GM04503 (cell line): Measurements from ENCODE around the gene SDK1.
"Not testable (repeated sequence)": the region's sequence is repeated elsewhere in the genome, so short reads cannot be mapped to it uniquely, and the experiment has no call there.

ENCODE experiments used
- DNase-seq: peaks from one replicate; pipeline ENCODE4 v3.0.0-alpha.2; 2012; ENCODE audit warnings: low read depth

Gene SDK1

DNA sequence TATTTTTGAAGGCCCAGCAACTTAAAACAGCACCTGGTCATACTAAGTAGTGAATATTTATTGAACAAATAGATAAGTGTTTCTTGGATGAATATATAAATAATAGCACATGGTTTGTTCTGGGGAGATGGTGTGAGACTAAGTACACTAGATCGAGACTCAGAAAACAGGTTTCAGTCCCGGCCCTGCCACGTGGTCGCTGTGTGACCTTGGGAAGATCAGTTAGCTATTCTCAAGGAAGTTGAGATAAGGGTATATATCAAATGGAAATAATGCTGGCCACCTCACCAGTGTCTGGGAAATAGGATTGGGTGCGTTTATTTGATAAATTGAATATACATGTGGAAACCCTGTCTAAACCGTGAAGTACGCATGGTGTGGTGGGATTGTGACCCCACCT is 354.6 kb downstream of the SDK1 start:
- DNase-seq, result no peak

DNA sequence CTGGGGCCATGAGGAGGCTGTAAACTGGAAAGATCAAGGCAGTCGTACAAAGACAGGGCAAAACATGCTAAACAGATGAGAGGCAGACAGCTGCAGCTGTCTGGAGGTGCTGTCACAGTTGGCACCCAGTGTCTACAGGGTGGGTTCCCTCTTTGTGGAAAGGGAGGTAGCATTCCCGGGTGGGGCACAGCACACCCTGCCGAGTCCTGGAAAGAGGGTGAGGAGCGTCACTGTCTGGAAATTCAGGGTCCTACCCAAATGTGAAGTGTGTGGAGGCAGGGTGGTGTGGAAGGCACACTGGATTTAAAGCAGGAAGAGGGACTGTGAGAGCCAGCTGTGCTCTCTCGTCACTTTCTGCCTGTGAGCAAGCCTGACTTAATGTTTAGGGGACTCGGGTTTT is 356.2 kb downstream of the SDK1 start:
- no peak for DNase-seq

DNA sequence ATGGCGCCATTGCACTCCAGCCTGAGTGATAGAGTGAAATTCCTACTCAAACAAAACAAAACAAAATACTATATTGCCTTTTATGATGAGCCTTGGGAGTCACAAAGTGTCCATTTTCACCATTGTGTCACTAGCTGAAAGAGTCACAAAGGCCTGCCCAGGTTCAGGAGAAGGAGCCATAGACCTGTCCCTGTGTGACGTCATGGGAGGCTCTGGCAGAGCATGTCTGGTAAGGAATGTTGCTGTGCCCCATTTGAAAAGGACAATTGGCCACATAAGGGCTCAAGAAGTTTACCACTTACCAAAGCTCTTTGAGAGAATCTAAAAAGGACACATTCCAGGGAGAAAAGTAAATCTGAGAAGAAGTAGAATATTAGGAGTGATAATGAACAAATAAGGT is 367.7 kb downstream of the SDK1 start:
- DNase-seq, result no peak

DNA sequence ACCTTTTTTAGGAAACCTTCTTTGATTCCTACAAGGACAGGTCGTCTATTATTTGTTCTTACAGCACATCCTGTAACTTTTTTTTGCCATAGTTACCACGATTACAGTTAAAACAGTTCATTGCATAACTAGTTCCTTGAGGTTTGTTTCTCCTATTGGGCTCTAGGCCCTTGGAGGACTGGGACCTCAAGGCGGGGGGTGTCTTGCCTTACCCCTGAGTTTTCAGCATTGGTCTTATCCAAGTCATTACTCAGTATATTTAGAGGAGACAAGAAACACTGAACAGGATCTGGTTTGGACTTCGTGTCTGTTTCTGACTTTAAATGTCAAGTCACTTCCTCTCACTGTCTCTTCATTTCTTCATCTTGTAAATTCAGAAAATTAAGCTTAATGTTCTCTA is 369.8 kb downstream of the SDK1 start:
- no peak for DNase-seq

GRCh38 chr7:3673524-3673923 is 372.5 kb downstream of the SDK1 start:
- DNase-seq, result no peak

GRCh38 chr7:3678314-3678810 is 377.3 kb downstream of the SDK1 start:
- DNase-seq, result no peak

DNA sequence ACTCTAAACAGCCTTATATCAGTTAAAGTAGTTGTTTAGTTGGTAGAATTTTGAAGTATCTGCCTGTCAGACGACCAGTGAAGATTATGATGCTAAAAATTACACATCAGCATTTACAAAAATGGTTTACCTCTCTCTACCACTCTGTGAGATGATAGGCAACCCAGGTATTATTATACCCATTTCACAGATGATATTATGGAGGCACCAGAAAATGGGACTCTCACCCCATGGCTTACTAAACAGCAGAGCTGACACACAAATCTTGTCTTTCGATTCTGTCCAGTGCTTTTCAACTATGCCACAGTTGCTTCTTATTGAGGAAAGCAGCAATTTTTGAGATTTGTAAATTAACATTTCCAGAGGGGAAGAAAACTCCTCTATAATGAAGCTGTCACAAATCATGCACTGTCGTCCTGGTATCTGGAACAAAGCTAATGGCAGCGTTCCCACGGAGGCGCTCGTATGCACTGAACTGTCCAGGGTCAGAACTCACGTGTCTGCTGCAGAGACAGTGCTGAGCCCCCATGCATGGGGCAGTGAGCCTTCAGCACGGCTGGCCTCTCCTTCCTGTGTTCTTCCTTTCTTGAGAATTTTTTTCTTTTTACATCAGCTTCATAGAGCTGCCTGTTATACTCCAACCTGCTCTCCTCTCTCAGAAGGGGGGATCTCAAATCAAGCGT is 381.1 kb downstream of the SDK1 start:
- no peak for DNase-seq

- DNase-seq, result no peak
These were observed 382.8 kb downstream of the SDK1 start for GRCh38 chr7:3683546-3684539.

GRCh38 chr7:3688071-3688470 is 387.0 kb downstream of the SDK1 start:
- DNase-seq, result no peak

DNA sequence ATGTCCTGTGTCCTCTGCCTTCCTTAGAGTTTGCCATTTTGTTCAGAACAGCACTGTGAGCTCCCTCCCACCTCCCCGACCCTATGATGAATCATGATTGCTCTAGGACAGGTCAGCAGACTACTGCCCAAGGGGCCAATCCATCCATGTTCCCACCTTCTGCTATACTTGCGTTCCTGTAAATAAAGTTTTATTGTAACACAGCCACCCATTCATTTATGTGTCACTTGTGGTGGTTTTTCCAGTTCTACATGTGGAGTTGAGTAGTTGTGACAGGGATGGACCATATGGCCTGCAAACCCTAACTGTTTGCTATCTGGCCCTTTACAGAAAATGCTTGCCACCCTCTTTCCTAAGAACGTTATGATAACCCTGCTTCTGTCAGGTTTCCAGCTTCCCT is 387.8 kb downstream of the SDK1 start:
- no peak for DNase-seq

DNA sequence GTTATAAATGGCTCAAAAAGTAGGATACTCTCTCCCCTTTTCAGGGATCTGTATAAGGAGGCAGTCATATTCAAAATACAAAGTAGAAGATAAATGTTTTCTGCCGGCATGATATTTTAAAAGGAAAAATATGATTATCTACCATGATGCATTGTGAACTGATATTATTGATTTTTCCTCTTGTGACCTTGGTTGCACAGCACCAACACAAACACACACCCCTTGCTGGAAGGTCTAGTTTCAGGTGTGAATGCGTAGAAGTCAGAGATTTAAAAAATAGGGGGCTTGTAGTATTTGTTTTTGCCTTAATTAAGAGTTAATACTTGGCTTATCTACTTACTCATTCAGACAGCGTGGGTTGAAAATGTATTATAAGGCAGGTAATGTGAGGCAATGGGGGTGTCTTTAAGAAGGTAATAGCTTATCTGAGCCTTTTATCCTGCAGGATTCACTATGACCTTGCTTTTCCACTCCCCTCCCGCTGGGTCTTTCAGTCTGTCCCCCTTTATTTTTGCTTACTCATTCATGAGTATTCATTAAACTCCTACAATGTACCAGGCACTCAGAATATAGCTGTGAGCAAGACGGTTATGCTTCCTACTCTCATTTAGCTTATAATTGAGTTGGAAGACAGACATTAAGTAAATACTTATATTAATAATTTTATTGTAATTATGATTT is 390.6 kb downstream of the SDK1 start:
- DNase-seq, result no peak

DNA sequence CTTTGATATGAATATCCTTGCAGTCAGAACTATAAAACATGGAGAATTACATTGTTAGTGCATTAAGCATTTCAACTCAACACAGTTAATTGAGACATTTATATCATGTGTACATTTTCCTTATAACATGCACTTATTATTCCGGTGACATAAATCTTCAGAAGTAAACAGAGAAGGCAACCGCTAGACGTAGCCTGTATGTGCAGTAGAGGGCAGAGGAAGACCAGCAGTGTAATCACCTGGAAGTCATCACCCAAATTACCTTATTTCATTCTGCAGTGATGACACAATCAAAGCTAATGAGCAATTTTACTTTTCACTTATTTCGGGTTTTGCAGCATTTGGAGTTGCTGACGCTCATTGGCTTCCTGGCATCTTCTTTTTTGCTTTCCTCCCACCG is 394.6 kb downstream of the SDK1 start:
- no peak for DNase-seq

DNA sequence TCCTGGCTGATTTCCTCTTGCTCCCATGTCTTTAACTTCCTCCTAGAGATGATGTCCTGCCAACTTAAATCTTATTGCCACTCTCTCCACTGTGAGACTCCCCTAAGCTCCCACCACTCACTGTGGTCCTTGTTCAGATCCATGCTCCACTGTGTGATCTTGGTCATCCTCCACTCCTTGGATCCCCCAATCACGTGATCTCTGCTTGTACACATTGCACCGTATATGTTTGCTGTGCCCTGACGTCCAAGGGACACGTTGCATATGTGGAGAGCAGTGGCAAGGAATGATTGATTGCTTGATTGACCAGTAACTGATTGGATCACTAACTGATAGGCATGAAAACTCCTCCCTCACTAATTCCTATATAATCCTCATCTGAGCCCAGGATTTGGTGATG is 395.1 kb downstream of the SDK1 start:
- no peak for DNase-seq

DNA sequence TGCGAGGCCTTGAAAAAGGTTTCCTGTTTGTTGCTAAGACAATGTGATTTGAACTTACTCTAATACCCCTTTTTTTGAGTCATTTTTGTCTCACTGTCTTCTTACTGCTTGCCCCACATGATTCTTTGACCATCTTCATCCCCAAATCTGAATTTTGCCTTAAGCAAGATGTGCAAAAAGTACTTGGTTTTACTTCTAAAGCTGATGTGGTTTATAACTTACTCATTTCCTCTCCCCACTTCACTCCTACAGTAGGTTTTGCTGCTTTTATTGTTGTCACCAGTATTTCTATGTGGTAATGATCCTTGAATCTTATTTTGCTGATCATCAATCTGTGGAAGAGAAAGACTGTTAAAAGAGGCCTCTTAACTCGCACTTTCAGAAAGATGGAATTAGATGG is 396.4 kb downstream of the SDK1 start:
- DNase-seq, result no peak

GRCh38 chr7:3705258-3705657 is 404.2 kb downstream of the SDK1 start:
- no peak for DNase-seq

DNA sequence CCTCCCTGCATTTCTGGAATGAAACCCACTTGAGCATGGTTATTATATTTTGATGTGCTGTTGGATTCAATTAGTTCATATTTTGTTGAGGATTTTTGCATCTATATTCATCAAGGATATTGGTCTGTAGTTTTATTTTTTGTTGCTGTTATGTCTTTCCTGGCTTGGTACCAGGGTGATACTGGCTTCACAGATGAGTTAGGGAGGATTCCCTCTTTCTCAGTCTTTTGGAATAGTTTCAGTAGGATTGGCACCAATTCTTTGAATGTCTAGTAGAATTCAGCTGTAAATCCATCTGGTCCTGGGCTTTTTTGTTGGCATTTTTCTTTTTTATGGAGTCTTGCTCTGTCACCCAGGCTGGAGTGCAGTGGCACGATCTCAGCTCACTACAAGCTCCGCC is 405.0 kb downstream of the SDK1 start:
- not testable (repeated sequence) for DNase-seq

DNA sequence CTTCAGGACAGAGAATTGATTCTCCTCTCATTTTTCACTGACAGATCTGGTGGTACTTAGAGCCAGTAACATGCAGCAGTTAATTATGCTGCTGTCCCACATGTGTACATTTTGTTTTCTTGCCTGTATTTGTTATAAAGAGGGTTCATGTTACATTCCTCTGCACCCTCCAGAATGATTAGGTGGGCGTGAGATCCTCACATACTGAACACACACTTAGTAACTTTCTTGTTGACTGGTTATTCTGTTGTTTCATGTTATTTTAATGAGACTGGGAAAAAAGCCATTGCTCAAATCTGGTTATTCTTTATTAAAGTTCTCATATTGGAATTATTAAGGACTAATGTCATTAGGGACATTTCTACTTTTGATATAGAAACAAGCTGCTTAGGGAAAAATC is 409.1 kb downstream of the SDK1 start:
- DNase-seq, result no peak

GRCh38 chr7:3710531-3710930 is 409.5 kb downstream of the SDK1 start:
- no peak for DNase-seq

- DNase-seq, result no peak
These were observed 411.8 kb downstream of the SDK1 start for GRCh38 chr7:3712841-3713240.

- DNase-seq, result no peak
These were observed 420.4 kb downstream of the SDK1 start for GRCh38 chr7:3721422-3721821.

DNA sequence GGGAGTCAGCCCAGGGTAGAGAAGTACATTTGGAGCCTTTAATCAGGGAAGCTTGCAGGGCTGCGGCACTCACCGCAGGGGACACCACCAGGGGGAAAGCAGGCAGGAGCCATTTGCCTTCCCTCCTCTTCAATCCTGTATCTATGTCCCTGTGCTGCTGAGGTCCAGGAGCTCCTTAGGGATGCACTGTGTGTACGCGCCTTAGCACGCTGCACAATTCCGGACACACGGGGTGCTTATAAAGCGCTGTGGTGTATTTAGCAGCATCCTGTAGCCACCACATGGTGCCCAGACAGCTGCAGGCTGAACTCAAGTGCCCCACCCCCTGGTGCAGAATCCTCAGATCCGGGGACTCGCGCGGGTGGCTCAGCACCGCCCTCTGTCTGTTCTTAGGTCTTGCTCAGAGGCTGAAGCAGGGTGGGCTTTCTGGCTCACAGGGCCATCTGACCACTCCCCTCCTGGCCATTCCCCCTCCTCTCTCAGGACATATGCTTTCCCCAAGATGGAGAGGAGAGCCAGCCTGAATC is 421.4 kb downstream of the SDK1 start:
- DNase-seq, result no peak
